ENCODE measurements around the gene GLIS1.

The GLIS1 gene

DNA sequence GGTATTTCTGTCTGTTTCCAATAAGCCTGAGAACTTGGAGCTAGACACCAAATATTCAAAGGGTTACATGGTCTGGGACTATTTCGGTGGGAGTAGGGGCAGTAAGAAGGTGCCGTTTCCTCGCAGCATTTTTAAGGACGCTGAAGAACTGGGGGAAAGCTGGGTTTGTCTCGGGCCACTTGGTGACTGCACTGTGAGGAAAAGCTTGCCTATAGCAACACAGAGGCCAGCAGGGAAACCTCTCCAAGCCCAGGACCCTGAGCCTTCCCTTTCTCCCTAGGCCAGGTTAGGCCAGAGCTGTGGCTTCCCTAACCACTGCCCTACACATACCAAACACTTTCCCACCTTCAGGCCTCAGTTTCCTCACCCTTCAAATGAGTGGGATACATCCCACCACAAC is 3.3 kb downstream of the GLIS1 start:
- DNase-seq = no peak

- DNase-seq = no peak
Measured at GRCh38 chr1:53735261-53735660, 3.7 kb downstream of the GLIS1 start.

DNA sequence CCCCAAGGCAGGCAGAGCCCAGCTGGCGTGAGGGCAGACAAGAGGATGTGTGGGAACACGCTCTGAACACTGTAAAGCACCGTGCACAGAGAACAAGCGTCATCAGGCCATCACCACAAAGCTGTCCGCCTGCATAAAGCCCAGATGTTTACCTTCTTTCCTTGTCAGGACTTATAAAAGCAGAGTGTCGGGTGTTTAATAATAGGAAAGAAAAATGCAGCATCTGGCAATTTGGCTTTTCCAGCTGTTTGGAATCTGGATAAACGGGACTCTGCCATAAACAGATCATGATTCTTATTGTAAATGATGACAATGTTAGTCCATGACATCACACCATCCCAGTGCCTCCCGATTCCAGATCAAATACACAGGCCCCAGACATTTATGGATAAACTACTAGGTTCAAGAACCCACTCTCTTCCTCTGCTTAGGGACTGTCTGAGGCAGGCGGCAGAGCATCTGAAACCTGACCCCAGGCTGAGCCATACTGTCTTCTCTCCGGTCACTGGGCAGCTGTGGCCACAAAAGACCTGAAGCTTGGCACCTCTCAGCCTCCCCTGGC is 4.2 kb downstream of the GLIS1 start:
- no peak for DNase-seq

- no peak for DNase-seq
Measured at GRCh38 chr1:53733975-53734649, 4.9 kb downstream of the GLIS1 start.

- no peak for DNase-seq
Measured at GRCh38 chr1:53733447-53733931, 5.5 kb downstream of the GLIS1 start.

DNA sequence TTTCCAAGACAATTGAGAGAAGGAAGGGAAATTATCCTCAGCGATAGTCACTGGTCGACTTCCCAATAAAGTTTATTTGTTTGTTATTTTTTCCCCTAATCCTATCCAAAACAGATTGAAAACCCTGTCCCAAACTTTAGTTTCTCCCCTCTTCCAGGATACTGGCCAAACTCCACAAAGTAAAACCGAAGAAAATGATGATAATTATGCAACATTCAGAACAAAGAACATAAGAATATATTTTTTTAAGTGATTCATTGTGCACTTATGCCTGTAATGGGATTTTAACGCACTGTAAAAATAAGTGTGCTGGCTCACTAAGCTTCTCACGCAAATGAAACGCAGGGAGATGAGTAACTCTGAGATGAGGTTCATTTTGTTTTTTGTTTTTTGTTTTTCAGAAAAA is 6.0 kb downstream of the GLIS1 start:
- DNase-seq = no peak

DNA sequence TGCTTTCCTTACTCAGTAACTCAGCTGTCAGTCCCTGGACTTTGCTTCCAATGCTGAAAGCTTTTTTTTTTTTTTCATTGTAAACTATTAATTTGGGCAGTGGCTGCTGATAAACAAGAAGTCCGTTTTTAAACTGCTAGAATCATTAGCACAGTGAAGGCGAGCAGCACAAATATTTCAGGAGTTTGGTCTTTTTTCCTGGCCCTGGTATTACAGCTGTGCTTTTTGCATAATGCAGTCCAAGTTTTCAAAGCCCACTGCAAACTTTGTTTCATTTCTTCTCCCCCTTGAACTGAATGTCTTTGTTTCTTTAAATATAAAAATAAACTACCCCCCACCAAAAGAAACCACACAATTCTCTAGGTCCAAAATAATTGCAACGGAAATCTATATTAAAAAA is 6.6 kb downstream of the GLIS1 start:
- DNase-seq = no peak

DNA sequence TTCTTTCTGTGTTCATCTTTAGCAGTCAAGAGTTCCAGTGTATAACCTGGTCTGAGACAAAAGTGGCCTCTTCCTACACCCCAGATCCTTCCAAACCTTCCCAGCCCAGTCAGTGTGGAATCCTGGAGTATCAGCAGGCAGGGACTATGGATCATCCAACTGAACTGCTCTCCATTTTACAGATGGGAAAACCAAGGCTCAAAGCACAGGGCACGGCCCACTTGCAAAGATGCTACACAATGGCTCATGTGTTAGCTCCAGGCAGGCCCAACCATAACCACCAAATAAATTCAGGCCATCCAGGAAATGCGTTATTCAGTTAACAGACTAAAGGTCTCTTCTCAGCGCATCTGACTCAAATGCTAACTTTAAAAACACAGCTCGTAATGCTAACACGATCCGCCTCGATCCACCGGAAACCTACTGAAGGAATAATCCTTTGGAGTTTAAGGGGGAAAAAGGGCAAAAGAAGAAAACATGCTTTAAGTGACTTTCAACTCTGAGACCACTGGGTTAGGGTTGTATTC is 7.1 kb downstream of the GLIS1 start:
- no peak for DNase-seq

DNA sequence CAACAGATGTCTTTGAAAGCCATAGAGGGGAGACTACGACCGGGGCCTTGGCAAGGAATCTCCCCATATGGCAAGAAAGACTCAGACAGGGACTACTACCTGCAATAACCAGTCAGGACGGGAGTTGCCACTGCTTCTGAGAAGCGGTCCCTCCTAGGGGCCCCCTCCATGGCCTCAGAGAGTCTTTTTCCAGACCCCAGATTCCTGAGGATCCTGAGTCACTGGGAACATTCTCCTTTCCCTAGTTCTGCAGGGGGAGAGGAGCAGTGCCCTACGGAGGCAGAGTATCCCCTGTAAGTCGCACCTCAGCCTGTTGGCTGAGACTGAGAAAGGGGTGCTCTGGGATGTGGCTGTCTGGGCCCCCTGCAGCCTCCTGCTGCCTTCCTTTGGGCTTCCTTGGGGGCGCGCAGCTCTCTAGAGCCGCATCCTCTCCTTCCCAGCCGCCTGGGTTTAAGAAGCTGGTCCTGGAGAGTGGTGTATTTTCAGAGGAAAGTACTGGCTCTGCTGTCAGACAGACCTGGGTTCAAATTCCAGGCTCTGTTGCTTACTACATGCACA is 7.8 kb downstream of the GLIS1 start:
- no peak for DNase-seq

- DNase-seq = no peak
Measured at GRCh38 chr1:53730224-53730865, 8.6 kb downstream of the GLIS1 start.

DNA sequence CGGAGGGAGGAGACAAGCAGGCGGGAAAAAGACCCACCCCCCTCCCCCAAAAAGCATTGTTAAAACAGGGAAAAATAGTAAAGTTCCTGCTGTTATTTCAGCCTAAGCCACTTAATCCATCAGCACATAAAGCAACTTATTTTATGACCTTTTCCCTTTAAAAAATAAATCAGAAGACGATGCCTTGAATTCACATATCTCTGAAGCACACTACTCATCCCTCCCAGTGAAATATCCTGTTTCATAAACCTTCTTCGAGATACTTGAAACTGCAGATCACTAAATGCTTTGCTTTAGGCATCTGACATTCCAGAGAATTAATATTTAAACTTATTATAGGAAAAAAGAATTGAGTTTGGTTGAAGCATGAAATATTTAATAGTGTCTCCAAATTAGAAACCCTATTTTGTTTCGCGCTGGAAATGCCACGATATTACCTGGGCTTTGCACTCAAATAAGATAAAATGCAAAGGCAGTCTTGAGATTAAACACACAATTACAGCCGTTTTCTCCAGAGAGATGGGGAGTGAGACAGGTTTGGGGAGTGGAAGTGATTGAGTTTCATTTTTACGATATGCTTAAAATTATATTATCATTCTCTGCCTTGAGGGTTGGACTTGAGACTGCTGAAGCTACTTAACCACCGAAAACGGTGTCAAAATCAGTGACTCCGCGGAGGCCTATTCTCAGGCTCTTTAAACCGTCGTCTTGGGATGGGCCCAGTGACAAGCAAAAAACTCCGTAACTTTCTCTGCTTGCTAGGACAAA is 9.3 kb downstream of the GLIS1 start:
- no peak for DNase-seq

- DNase-seq = no peak
Measured at GRCh38 chr1:53728702-53729455, 10.1 kb downstream of the GLIS1 start.

GRCh38 chr1:53728196-53728595 is 10.8 kb downstream of the GLIS1 start:
- no peak for DNase-seq

- DNase-seq = no peak
Measured at GRCh38 chr1:53727461-53728092, 11.4 kb downstream of the GLIS1 start.

DNA sequence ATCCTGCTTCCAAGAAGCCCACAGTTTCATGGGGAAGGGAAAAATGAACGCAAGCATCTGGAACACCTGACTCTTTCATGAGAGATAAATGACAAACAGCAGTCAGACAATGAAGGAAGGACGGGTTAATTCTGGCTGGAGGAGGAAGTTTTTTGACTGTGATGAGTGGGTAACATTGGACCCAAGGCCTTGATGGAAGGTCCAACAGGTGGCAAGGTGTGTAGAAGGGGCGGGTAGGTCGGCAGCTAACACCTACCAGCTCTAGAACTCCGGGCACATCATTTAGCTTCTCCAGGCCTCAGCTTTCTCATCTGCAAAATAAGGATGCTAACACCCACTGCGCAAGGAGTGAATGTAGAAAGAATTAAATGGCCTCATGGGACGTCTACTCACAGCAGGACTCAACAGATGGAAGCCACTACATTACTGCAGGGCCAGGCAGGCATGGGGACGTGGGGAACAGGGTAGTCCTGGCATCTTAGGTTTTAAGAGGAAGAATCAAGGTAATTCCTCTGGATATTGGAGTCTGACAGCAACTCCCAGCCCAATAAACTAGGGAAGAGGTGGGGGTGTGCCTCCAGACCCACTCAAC is 12.9 kb downstream of the GLIS1 start:
- no peak for DNase-seq

- DNase-seq = no peak
Measured at GRCh38 chr1:53725238-53725689, 13.7 kb downstream of the GLIS1 start.

- no peak for DNase-seq
Measured at GRCh38 chr1:53722025-53722424, 16.9 kb downstream of the GLIS1 start.

DNA sequence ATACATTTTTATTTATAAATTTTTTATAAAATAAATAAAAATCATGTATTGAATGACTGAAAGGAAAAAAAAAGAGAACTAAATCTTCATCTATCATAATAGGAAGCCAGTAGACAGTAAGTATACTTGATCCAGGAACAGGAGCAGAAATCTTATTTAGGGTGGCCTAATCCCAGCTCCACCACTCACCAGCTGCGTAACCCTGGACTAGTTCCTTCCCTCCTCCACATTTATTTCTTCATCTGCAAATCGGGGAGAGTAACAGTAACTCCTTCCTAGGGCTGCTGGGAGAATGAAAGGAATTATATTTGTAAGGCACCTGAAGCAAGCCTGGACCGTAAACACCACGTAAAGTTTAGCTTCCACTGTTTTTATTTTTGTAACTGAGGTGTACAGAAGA is 17.9 kb downstream of the GLIS1 start:
- no peak for DNase-seq

- DNase-seq = no peak
Measured at GRCh38 chr1:53719469-53719868, 19.5 kb downstream of the GLIS1 start.

DNA sequence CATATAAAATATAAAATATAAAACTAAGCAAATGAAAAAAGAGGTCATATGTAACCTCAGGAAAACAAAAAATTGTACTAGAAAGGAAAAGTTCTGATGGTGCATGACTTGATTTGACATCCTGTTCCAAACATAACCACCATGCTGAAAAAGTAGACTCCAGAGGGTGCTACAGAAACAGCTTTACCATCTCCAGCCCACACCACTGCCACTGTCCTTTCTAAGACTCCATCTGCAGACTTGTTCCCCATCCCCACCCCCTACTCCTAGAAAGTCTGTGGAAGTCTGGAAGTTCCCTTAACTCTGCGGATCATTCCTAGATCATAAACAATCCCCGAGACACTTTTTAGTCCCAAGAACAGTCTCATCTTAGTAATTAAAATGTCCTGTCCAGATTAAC is 20.5 kb downstream of the GLIS1 start:
- DNase-seq = no peak

Data from activated CD4-positive, alpha-beta T cell treated with anti-CD3 and anti-CD28 coated beads, Interleukin-2, amount 50 U/mL, for 4 hours (primary cell).